DOHH2 (cell line): Measurements from ENCODE around the gene ZBTB22.

ENCODE experiments used
- H3F3A ChIP-seq: fragments of 200-600 bp; sonication (generic), shearing (Covaris generic); 2 replicates; pipeline ENCODE4 v1.6.0; 2016; ENCODE audit warnings: antibody characterized with exemption, mild to moderate bottlenecking; ENCODE audit not compliant: control insufficient read depth, insufficient read depth
- H3K27ac ChIP-seq: fragments of 200-600 bp; sonication (generic); 2 replicates; pipeline ENCODE4 v1.5.1; 2014; ENCODE audit warnings: low read depth, mild to moderate bottlenecking, low read length, moderate library complexity
- H3K27me3 ChIP-seq: fragments of 200-600 bp; sonication (generic); 2 replicates; pipeline ENCODE4 v1.6.1; 2014; ENCODE audit warnings: mild to moderate bottlenecking, low read length, mixed read lengths; ENCODE audit not compliant: control insufficient read depth
- H3K36me3 ChIP-seq: fragments of 200-600 bp; sonication (generic); 2 replicates; pipeline ENCODE4 v1.6.1; 2014; ENCODE audit warnings: mild to moderate bottlenecking, low read length, moderate library complexity, mixed read lengths; ENCODE audit not compliant: control insufficient read depth
- H3K4me1 ChIP-seq: fragments of 200-600 bp; sonication (generic); 2 replicates; pipeline ENCODE4 v1.6.1; 2014; ENCODE audit warnings: mild to moderate bottlenecking, low read length, mixed read lengths; ENCODE audit not compliant: control insufficient read depth
- H3K4me2 ChIP-seq: fragments of 200-600 bp; sonication (generic); 2 replicates; pipeline ENCODE4 v1.6.0; 2014; ENCODE audit warnings: mild to moderate bottlenecking, low read length, moderate library complexity
- H3K4me3 ChIP-seq: fragments of 200-600 bp; sonication (generic); 2 replicates; pipeline ENCODE4 v1.5.1; 2014; ENCODE audit warnings: mild to moderate bottlenecking, low read length, mixed read lengths
- H3K79me2 ChIP-seq: fragments of 200-600 bp; sonication (generic); 2 replicates; pipeline ENCODE4 v1.6.1; 2014; ENCODE audit warnings: mild to moderate bottlenecking, low read length, mixed read lengths; ENCODE audit not compliant: control insufficient read depth
- H3K9me2 ChIP-seq: fragments of 200-600 bp; sonication (generic); replicated peaks from 2 replicates; pipeline ENCODE4 v1.6.1; 2014; ENCODE audit warnings: mild to moderate bottlenecking, low read length, mixed read lengths; ENCODE audit not compliant: control insufficient read depth
- H3K9me3 ChIP-seq: fragments of 200-600 bp; sonication (generic); 2 replicates; pipeline ENCODE4 v1.6.1; 2014; ENCODE audit warnings: antibody characterized with exemption, low read length, mixed read lengths; ENCODE audit not compliant: control insufficient read depth, insufficient read depth
- H4K20me1 ChIP-seq: fragments of 200-600 bp; sonication (generic); 2 replicates; pipeline ENCODE4 v1.6.0; 2014; ENCODE audit warnings: low read depth, mild to moderate bottlenecking, antibody characterized with exemption, low read length, moderate library complexity; ENCODE audit not compliant: control insufficient read depth, insufficient read depth
- EZH2phosphoT487 ChIP-seq: fragments of 200-600 bp; sonication (generic); IDR thresholded peaks from 2 replicates; pipeline ENCODE4 v1.6.1; 2017; ENCODE audit warnings: borderline replicate concordance, mild to moderate bottlenecking, antibody characterized with exemption, low read length, moderate library complexity, mixed read lengths
- TF ChIP-seq, protein P1 (sequence below): fragments of 200-600 bp; sonication (generic); IDR thresholded peaks from one replicate; pipeline ENCODE4 v1.5.1; 2014; ENCODE audit warnings: antibody characterized with exemption, mild to moderate bottlenecking, low read depth, low read length; ENCODE audit not compliant: poor library complexity, severe bottlenecking

ZBTB22 gene

DNA sequence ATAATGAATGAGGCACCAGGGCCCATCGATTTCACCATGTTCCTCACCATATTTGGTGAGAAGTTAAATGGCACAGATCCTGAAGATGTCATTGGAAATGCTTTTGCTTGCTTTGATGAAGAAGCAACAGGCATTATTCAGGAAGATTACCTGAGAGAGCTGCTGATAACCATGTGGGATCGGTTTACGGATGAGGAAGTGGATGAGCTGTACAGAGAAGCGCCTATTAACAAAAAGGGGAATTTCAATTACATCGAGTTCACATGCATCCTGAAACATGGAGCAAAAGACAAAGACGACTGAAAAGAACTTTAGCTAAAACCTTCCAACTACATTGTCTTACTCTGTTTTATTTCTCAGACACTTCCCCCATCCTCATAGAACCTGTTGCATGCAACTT is 21.6 kb upstream of the ZBTB22 start:
- H3K9me2 ChIP-seq: no peaks in the 10 kb centered on the region
- peaks cover 19% of the 10 kb centered on the region for H3K4me1 ChIP-seq
- H3K79me2 ChIP-seq: no peaks in the 10 kb centered on the region
- H3K9me3 ChIP-seq: no peaks in the 10 kb centered on the region
- H3K4me2 ChIP-seq: no peak overlapping the region
- no peak for TF ChIP-seq EZH2phosphoT487
- TF ChIP-seq, protein P1, sequence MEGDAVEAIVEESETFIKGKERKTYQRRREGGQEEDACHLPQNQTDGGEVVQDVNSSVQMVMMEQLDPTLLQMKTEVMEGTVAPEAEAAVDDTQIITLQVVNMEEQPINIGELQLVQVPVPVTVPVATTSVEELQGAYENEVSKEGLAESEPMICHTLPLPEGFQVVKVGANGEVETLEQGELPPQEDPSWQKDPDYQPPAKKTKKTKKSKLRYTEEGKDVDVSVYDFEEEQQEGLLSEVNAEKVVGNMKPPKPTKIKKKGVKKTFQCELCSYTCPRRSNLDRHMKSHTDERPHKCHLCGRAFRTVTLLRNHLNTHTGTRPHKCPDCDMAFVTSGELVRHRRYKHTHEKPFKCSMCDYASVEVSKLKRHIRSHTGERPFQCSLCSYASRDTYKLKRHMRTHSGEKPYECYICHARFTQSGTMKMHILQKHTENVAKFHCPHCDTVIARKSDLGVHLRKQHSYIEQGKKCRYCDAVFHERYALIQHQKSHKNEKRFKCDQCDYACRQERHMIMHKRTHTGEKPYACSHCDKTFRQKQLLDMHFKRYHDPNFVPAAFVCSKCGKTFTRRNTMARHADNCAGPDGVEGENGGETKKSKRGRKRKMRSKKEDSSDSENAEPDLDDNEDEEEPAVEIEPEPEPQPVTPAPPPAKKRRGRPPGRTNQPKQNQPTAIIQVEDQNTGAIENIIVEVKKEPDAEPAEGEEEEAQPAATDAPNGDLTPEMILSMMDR: no peak
- no peak overlapping the region for H3K27ac ChIP-seq
- H4K20me1 ChIP-seq: no peaks in the 10 kb centered on the region
- no peaks in the 10 kb centered on the region for H3K27me3 ChIP-seq
- H3K36me3 ChIP-seq: no peaks in the 10 kb centered on the region
- no peak overlapping the region for H3K4me3 ChIP-seq
- H3F3A ChIP-seq: peaks cover 11% of the 10 kb centered on the region

DNA sequence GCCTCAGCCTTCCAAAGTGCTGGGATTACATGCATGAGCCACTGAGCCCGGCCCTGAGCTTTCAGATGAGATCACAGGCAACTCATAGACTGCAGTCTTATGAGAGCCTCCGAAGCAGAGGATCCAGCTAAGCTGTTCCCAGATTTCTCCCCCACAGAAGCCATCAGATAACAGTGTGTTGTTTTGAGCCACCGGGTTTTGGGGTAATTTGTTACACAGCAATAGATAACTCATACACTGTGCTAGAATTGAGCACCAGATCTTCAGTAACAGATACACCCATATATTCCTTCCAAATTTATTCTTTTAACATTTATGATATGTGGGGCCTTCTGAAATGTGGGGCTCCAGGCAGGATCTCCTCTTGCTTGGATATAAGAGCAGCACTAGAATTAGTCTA is 19.0 kb upstream of the ZBTB22 start:
- Histone ChIP-seq H3F3A (peaks cover 4% of the 10 kb centered on the region), H3K79me2 (no peaks in the 10 kb centered on the region), H3K27ac (no peak overlapping the region), H3K9me2 (no peaks in the 10 kb centered on the region), H3K27me3 (no peaks in the 10 kb centered on the region), H3K9me3 (no peaks in the 10 kb centered on the region), H4K20me1 (no peaks in the 10 kb centered on the region), H3K4me3 (no peak overlapping the region), H3K4me1 (peaks cover 23% of the 10 kb centered on the region), H3K4me2 (no peak overlapping the region), H3K36me3 (no peaks in the 10 kb centered on the region)
- TF ChIP-seq, protein P1: no peak
- TF ChIP-seq EZH2phosphoT487: no peak

DNA sequence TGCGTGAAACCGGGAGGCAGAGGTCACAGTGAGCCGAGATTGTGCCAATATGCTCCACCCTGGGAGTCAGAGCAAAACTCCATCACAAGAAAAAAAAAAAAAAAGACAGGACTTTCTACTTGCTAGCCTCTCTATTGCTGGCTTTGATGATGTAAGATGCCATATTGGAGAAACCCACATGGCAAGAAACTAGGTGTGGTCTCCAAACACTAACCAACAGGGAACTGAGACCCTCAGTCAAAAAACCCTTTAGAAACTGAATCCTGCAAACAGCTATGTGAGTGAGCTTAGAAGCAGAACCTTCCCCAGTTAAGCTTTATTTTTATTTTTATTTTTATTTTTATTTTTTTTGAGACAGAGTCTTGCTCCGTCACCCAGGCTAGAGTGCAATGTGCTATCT is 18.4 kb upstream of the ZBTB22 start:
- Histone ChIP-seq H3K27me3 (no peaks in the 10 kb centered on the region), H4K20me1 (no peaks in the 10 kb centered on the region), H3K4me2 (no peak overlapping the region), H3K9me2 (no peaks in the 10 kb centered on the region), H3K4me1 (peaks cover 29% of the 10 kb centered on the region), H3F3A (peaks cover 4% of the 10 kb centered on the region), H3K9me3 (no peaks in the 10 kb centered on the region), H3K36me3 (no peaks in the 10 kb centered on the region), H3K79me2 (no peaks in the 10 kb centered on the region), H3K27ac (no peak overlapping the region), H3K4me3 (no peak overlapping the region)
- no peak for TF ChIP-seq EZH2phosphoT487
- TF ChIP-seq, protein P1: no peak

DNA sequence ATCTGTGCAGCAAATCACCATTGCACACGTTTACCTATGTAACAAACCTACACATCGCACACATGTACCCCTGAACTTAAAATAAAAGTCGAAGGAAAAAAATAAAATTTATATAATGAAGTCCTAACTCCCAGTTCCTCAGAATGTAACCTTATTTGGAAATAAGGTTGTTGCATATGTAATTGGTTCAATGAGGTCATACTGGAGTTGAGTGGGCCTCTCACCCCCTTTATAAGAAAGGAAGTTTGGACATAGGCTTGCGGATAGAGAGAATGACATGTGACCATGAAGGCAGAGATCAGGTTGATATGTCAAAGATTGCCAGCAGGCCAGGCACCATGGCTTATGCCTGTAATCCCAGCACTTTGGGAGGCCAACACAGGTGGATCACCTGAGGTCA is 16.1 kb upstream of the ZBTB22 start:
- Histone ChIP-seq H3K79me2 (no peaks in the 10 kb centered on the region), H4K20me1 (no peaks in the 10 kb centered on the region), H3F3A (peaks cover 7% of the 10 kb centered on the region), H3K27me3 (no peaks in the 10 kb centered on the region), H3K9me2 (no peaks in the 10 kb centered on the region), H3K27ac (no peak overlapping the region), H3K4me1 (peaks cover 41% of the 10 kb centered on the region), H3K9me3 (no peaks in the 10 kb centered on the region), H3K4me3 (no peak overlapping the region), H3K4me2 (no peak overlapping the region), H3K36me3 (no peaks in the 10 kb centered on the region)
- TF ChIP-seq, protein P1: no peak
- no peak for TF ChIP-seq EZH2phosphoT487
